Sigmoid colon (tissue), 4 donors: ENCODE data around the gene TUBB4A.

Experiments used
- EP300 ChIP-seq, 4 donors: sonication (generic); formaldehyde crosslinking; IDR thresholded peaks; one replicate each; pipeline ENCODE4 v1.6.1; 2017; ENCODE audit warnings: antibody characterized with exemption in 4 of 4
- POLR2A ChIP-seq, 2 donors: fragments of 450-650 bp; IDR thresholded peaks; one replicate each; pipeline ENCODE4 v1.6.1; 2016; ENCODE audit warnings: antibody characterized with exemption in 2 of 2, mild to moderate bottlenecking in 2 of 2, moderate library complexity in 2 of 2
- POLR2AphosphoS5 ChIP-seq, 4 donors: sonication (generic); formaldehyde crosslinking; IDR thresholded peaks; one replicate each; pipeline ENCODE4 v1.6.1; 2017; ENCODE audit warnings: antibody characterized with exemption in 4 of 4
- TF ChIP-seq, protein P1 (sequence below), 4 experiments: fragments of 450-650 bp in 3 of 4; fragments of 200-600 bp in 1 of 4; IDR thresholded peaks; one replicate each; pipeline ENCODE4 v1.5.1; 2016 to 2019; ENCODE audit warnings: antibody characterized with exemption in 4 of 4, mild to moderate bottlenecking in 3 of 4, moderate library complexity in 2 of 4

DNA sequence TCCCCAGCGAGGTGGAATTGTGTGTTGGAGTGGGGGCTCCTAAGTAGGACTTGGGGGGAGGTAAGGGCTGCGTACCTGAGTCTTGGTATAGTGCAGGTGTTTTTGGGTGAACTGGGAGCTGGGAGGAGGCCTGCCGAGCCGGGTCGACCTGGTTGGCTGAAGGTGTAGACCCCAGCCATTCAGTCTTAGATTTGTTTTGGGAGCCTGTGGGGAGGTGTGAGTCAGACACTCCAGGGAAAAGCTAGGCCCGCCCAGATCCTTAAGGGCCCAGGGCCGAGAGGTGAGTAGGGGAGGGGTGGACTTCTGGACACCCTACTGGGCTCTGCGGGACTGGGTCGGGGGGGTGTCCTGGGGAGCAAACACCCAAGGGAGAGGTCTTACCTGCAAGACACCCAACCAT is 37.1 kb downstream of the TUBB4A start:
- TF ChIP-seq, protein P1, sequence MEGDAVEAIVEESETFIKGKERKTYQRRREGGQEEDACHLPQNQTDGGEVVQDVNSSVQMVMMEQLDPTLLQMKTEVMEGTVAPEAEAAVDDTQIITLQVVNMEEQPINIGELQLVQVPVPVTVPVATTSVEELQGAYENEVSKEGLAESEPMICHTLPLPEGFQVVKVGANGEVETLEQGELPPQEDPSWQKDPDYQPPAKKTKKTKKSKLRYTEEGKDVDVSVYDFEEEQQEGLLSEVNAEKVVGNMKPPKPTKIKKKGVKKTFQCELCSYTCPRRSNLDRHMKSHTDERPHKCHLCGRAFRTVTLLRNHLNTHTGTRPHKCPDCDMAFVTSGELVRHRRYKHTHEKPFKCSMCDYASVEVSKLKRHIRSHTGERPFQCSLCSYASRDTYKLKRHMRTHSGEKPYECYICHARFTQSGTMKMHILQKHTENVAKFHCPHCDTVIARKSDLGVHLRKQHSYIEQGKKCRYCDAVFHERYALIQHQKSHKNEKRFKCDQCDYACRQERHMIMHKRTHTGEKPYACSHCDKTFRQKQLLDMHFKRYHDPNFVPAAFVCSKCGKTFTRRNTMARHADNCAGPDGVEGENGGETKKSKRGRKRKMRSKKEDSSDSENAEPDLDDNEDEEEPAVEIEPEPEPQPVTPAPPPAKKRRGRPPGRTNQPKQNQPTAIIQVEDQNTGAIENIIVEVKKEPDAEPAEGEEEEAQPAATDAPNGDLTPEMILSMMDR (IDR thresholded peaks at IDR 0.05), result no peak
- TF ChIP-seq POLR2AphosphoS5 (IDR thresholded peaks at IDR 0.05) (no peak), EP300 (IDR thresholded peaks at IDR 0.05) (no peak), POLR2A (IDR thresholded peaks at IDR 0.05) (no peak)
